Measurements from ENCODE around the gene STX16. TPM values are rescaled to one million over a fixed set of nuclear protein-coding genes. Genes with fewer than 3 reads are reported as not detected.

The STX16 gene
- total and polyA plus RNA-seq, 2 experiments from 2014 or later: 23.2 to 41.8 TPM

- Histone ChIP-seq H2AFZ (no peak overlapping the region), H4K20me1 (ENCODE audit: insufficient read depth, poor library complexity, severe bottlenecking) (no peaks in the 10 kb centered on the region), H3K4me3 (no peak overlapping the region), H3K27ac (no peak overlapping the region), H3K79me2 (no peaks in the 10 kb centered on the region), H3K4me1 (ENCODE audit: insufficient read depth) (no peaks in the 10 kb centered on the region), H3K4me2 (no peak overlapping the region), H3K9me2 (replicated peaks; ENCODE audit: insufficient read depth) (no peaks in the 10 kb centered on the region), H3K27me3 (peaks cover 2% of the 10 kb centered on the region), H3K9me3 (ENCODE audit: low read depth) (no peaks in the 10 kb centered on the region), H3K36me3 (replicated peaks; ENCODE audit: insufficient read depth, low read depth) (no peaks in the 10 kb centered on the region)
- TF ChIP-seq EZH2 (IDR thresholded peaks at IDR 0.05; ENCODE audit: borderline replicate concordance) (no peak), EZH2phosphoT487 (IDR thresholded peaks at IDR 0.05; ENCODE audit: low read depth, severe bottlenecking, unreplicated experiment) (no peak), CTCF (IDR thresholded peaks at IDR 0.05; ENCODE audit: poor library complexity) (no peak)
- 95% methylated on average over 14 of the region's 14 CpGs for WGBS (ENCODE audit: low lambda C conversion rate, missing lambda C conversion rate)
- no peak for DNase-seq (ENCODE audit: low spot score)
These were observed 69.8 kb downstream of the STX16 start for GRCh38 chr20:58720890-58721289.

- 79% methylated on average over 22 of the region's 22 CpGs for WGBS (ENCODE audit: low lambda C conversion rate, missing lambda C conversion rate)
- no peak for DNase-seq (ENCODE audit: low spot score)
- Histone ChIP-seq H3K4me1 (ENCODE audit: insufficient read depth) (no peaks in the 10 kb centered on the region), H3K9me2 (replicated peaks; ENCODE audit: insufficient read depth) (no peaks in the 10 kb centered on the region), H3K36me3 (replicated peaks; ENCODE audit: insufficient read depth, low read depth) (no peaks in the 10 kb centered on the region), H3K4me3 (no peak overlapping the region), H3K4me2 (no peak overlapping the region), H3K9me3 (ENCODE audit: low read depth) (no peaks in the 10 kb centered on the region), H3K79me2 (no peaks in the 10 kb centered on the region), H3K27me3 (peaks cover 2% of the 10 kb centered on the region), H4K20me1 (ENCODE audit: insufficient read depth, poor library complexity, severe bottlenecking) (no peaks in the 10 kb centered on the region), H2AFZ (no peak overlapping the region), H3K27ac (no peak overlapping the region)
- TF ChIP-seq EZH2 (IDR thresholded peaks at IDR 0.05; ENCODE audit: borderline replicate concordance) (no peak), EZH2phosphoT487 (IDR thresholded peaks at IDR 0.05; ENCODE audit: low read depth, severe bottlenecking, unreplicated experiment) (no peak), CTCF (IDR thresholded peaks at IDR 0.05; ENCODE audit: poor library complexity) (no peak)
These were observed 71.1 kb downstream of the STX16 start for GRCh38 chr20:58721951-58722778.

DNA sequence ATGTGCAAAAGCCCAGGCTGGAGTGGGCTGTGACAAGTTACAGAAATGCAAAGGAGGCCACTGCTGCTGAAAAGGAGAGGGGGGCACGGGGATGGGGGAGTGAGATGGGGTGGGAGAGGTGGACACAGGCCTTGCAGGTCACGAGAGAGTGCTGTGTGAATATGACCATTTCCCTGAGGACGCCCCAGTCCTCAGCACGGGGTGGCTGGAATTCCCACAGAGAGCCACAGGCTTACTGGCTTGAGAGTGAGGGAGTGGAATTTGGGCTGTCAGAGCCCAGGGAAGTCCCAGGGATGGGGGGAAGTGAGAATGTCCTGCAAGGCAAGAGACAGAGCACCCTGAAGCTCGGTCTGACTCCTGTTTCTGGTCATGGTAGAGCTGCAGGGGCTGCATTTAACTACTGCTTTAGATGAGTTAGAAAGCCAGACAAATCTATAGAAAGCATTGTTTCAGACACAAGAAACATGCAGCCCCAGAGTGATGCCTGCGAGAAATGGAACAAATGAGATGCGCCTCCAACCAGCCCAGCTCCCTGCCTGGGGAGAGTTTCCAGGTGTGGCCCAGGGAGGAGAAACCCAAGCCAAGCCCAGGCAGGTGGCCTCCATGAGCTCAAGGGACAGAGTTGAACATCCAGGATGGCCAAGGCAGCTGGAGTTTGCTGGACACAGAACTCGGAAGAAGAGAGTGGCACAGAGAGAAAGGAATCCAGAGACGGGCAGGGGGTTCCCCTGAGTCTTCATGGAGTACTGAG, 72.0 kb downstream of the STX16 start:
- 83% methylated on average over 6 of the region's 9 CpGs for WGBS (ENCODE audit: low lambda C conversion rate, missing lambda C conversion rate)
- H4K20me1 ChIP-seq (ENCODE audit: insufficient read depth, poor library complexity, severe bottlenecking): no peaks in the 10 kb centered on the region
- no peaks in the 10 kb centered on the region for H3K36me3 ChIP-seq (replicated peaks; ENCODE audit: insufficient read depth, low read depth)
- H3K9me2 ChIP-seq (replicated peaks; ENCODE audit: insufficient read depth): no peaks in the 10 kb centered on the region
- TF ChIP-seq EZH2 (IDR thresholded peaks at IDR 0.05; ENCODE audit: borderline replicate concordance) (no peak), EZH2phosphoT487 (IDR thresholded peaks at IDR 0.05; ENCODE audit: low read depth, severe bottlenecking, unreplicated experiment) (no peak), CTCF (IDR thresholded peaks at IDR 0.05; ENCODE audit: poor library complexity) (no peak)
- H3K4me1 ChIP-seq (ENCODE audit: insufficient read depth): no peaks in the 10 kb centered on the region
- no peak overlapping the region for H2AFZ ChIP-seq
- H3K4me2 ChIP-seq: no peak overlapping the region
- H3K27me3 ChIP-seq: peaks cover 2% of the 10 kb centered on the region
- no peak for DNase-seq (ENCODE audit: low spot score)
- no peaks in the 10 kb centered on the region for H3K79me2 ChIP-seq
- no peaks in the 10 kb centered on the region for H3K9me3 ChIP-seq (ENCODE audit: low read depth)
- H3K27ac ChIP-seq: no peak overlapping the region
- H3K4me3 ChIP-seq: no peak overlapping the region

Data from hepatocyte (in vitro differentiated cells).